ENCODE results near the gene GYS1.

Gene GYS1

DNA sequence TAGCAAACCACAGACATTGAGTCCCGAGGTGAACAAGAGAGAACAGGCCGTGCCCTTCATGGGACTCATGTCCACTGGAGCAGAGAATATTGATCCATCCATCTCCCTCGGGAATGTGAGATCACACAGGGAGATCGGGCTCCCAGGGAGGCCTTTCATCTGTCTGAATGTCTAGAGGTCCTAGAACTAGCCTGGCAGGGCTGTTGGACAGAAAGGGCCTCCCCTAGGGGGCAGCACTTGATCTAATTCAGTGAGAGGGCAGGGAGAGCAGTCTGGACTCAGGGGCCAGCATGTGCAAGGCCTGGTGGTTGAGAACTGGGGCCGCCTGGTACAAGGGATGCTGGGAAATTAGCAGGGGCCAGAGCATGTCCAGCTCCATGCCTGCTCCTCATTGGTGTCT, 4.9 kb upstream of the GYS1 start:
- no peak overlapping the region for H3K4me3 ChIP-seq (ENCODE audit: low read depth in 1 of 2, low read length in 2 of 2)
- no peaks in the 10 kb centered on the region for H3K27me3 ChIP-seq (ENCODE audit: low read depth, low read length)
- H3K4me1 ChIP-seq (ENCODE audit: control insufficient read depth in 1 of 2, insufficient read depth in 2 of 2, low read length in 2 of 2), result peaks cover 0 to 12% of the 10 kb centered on the region in 2 donors
- H3K36me3 ChIP-seq (ENCODE audit: control insufficient read depth in 1 of 2, insufficient read depth in 2 of 2, low read length in 2 of 2), result peaks cover under 1 to 4% of the 10 kb centered on the region in 2 donors
- H3K27ac ChIP-seq (ENCODE audit: low read length), result no peak overlapping the region
- H3K9me3 ChIP-seq (ENCODE audit: control insufficient read depth in 1 of 2, low read length in 2 of 2), result no peaks in the 10 kb centered on the region

DNA sequence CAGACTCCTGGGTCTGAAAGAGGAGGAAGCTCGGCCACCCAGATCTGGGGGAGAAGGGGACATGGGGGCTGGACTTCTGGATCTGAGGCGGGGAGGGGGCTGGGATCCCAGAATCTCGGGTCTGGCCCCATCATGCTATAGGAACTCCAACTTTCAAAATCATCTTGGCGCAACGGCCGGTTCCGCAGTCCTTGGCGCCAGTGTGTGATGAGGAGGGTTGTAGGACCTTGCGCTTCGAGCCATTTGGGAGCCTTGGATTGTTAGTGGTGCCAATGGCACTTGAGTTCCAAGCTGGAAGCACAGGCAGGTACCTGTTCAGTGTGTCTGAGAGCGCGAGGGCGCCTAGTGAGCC, 902 bp upstream of the GYS1 start:
- peaks cover 5 to 32% of the 10 kb centered on the region in 2 donors for H3K4me1 ChIP-seq (ENCODE audit: control insufficient read depth in 1 of 2, insufficient read depth in 2 of 2, low read length in 2 of 2)
- H3K27ac ChIP-seq (ENCODE audit: low read length), result peak overlapping the region; percentile 90
- H3K36me3 ChIP-seq (ENCODE audit: control insufficient read depth in 1 of 2, insufficient read depth in 2 of 2, low read length in 2 of 2), result peaks cover 0 to 7% of the 10 kb centered on the region in 2 donors
- no peaks in the 10 kb centered on the region for H3K9me3 ChIP-seq (ENCODE audit: control insufficient read depth in 1 of 2, low read length in 2 of 2)
- H3K4me3 ChIP-seq (ENCODE audit: low read depth in 1 of 2, low read length in 2 of 2), result peak overlapping the region; percentile 87 to 92
- H3K27me3 ChIP-seq (ENCODE audit: low read depth, low read length), result no peaks in the 10 kb centered on the region

DNA sequence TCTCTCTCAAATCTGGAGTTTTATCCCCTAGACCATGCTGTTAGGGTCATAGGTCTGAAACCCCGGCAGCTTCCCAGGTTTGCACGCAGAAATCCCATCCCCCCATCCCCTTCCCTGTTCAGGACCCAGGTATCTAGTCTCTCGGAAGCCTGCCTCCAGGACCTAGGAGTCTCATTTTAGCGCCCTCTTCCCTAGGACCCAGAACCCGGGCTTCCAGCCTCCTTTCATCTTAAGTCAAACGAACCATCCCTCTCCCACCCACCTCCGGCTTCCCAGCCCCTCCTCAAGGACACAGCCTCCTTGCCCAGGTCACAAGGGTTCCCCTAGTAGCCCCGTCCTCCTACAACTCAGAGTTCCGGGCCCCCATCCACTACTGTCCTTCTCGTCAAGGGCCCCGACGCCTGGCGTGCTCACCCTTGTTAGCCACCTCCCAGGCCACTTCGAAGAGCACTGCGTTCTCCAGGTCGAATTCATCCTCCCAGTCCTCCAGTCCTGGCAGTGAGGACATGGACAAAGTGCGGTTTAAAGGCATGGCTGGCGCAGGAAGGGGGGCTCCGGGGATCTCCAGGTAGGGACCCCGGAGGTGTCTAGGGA, 431 bp downstream of the GYS1 start:
- Histone ChIP-seq H3K27ac (ENCODE audit: low read length) (peak overlapping the region; percentile 98), H3K9me3 (ENCODE audit: control insufficient read depth in 1 of 2, low read length in 2 of 2) (no peaks in the 10 kb centered on the region), H3K4me3 (ENCODE audit: low read depth in 1 of 2, low read length in 2 of 2) (peak overlapping the region; percentile 87 to 92), H3K36me3 (ENCODE audit: control insufficient read depth in 1 of 2, insufficient read depth in 2 of 2, low read length in 2 of 2) (peaks cover 0 to 19% of the 10 kb centered on the region in 2 donors), H3K4me1 (ENCODE audit: control insufficient read depth in 1 of 2, insufficient read depth in 2 of 2, low read length in 2 of 2) (peaks cover 5 to 32% of the 10 kb centered on the region in 2 donors), H3K27me3 (ENCODE audit: low read depth, low read length) (no peaks in the 10 kb centered on the region)

DNA sequence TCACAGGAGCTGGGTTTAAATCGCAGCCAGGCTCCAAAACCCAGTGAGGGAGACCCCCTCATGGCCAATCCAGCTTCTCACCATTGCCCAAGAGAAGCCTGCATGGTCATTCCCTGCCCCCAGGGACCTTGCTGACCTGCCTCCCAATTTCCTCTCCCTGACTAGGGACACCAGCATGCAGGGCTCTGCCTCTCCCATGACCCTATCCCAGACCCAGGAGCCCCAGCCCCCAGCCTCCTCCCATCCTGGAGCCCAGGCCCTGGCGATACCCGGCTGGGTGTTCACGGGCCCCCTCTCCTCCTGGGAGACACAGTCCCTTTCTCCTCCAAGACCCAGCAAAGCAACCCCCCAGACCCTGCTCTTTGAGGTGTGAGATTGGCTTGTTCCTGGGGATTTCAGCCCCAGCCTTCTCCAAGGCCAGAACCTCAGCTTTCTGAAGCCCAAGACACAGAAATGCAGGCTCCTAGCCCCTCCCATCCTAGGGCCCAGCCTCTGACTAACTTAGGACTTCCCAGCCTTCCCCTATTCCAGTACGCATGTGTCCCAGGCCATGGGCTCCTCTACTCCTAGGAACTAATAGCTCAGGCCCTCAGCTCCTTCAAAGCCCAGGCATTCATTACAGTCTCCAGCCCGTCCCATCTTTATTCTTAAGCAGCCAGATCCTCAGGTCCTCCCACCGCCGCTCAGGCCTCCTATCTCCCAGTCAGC, 1.1 kb downstream of the GYS1 start:
- Histone ChIP-seq H3K9me3 (ENCODE audit: control insufficient read depth in 1 of 2, low read length in 2 of 2) (no peaks in the 10 kb centered on the region), H3K27ac (ENCODE audit: low read length) (peak overlapping the region; percentile 98), H3K27me3 (ENCODE audit: low read depth, low read length) (no peaks in the 10 kb centered on the region), H3K4me3 (ENCODE audit: low read depth in 1 of 2, low read length in 2 of 2) (peak overlapping the region; percentile 87 to 92), H3K36me3 (ENCODE audit: control insufficient read depth in 1 of 2, insufficient read depth in 2 of 2, low read length in 2 of 2) (peaks cover 0 to 19% of the 10 kb centered on the region in 2 donors), H3K4me1 (ENCODE audit: control insufficient read depth in 1 of 2, insufficient read depth in 2 of 2, low read length in 2 of 2) (peaks cover 5 to 32% of the 10 kb centered on the region in 2 donors)

DNA sequence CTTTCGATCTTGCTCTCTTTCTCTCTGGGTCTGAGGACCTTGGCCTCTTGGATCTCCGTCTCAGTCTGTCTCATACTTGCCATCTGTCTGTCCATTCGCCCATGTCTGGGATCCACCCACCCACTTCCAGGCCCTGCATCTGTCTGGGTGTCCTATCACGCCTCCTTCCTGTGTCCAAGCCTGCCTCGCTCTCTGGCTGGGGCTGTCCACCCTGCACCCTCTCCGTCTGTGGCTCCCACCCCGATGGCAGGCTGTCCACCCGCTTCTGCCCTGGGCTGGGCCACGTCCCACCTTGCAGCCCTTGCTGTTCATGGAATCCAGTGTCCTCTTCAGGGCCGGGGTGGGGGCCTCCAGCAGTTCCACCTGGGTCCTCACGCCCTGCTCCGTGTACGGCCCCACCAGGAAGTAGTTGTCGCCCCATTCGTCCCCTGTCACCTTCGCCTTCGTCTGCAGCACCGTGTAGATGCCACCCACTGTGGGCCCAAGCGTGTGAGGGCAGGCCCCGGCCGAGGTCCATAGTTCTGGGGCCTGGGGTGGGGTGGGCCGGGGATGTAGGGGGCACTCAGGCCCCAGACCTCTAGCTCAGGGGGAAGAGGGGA, 2.0 kb downstream of the GYS1 start:
- peaks cover 0 to 24% of the 10 kb centered on the region in 2 donors for H3K36me3 ChIP-seq (ENCODE audit: control insufficient read depth in 1 of 2, insufficient read depth in 2 of 2, low read length in 2 of 2)
- no peaks in the 10 kb centered on the region for H3K9me3 ChIP-seq (ENCODE audit: control insufficient read depth in 1 of 2, low read length in 2 of 2)
- no peak overlapping the region for H3K4me3 ChIP-seq (ENCODE audit: low read depth in 1 of 2, low read length in 2 of 2)
- no peaks in the 10 kb centered on the region for H3K27me3 ChIP-seq (ENCODE audit: low read depth, low read length)
- peaks cover 5 to 32% of the 10 kb centered on the region in 2 donors for H3K4me1 ChIP-seq (ENCODE audit: control insufficient read depth in 1 of 2, insufficient read depth in 2 of 2, low read length in 2 of 2)
- no peak overlapping the region for H3K27ac ChIP-seq (ENCODE audit: low read length)

DNA sequence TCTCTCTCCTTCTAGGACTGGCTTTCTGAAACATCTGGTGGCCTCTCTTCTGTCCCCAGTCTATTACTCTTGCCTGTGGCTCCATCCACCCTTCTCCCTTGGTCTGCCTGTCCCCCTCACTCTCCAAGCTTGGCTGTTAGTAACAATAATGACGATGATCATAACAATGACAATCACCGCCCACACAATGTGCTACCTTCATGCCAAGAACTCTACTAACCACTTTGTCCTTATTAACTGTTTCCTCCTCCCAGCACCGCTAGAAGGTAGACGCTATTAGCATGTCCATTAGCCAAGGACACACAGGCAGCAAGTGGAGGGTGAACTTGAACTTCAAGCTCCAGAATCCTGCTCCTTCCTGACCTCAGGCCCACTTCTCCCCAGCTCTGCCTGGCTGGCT, 2.7 kb downstream of the GYS1 start:
- no peak overlapping the region for H3K27ac ChIP-seq (ENCODE audit: low read length)
- H3K27me3 ChIP-seq (ENCODE audit: low read depth, low read length), result no peaks in the 10 kb centered on the region
- peaks cover 2 to 31% of the 10 kb centered on the region in 2 donors for H3K36me3 ChIP-seq (ENCODE audit: control insufficient read depth in 1 of 2, insufficient read depth in 2 of 2, low read length in 2 of 2)
- peaks cover 5 to 32% of the 10 kb centered on the region in 2 donors for H3K4me1 ChIP-seq (ENCODE audit: control insufficient read depth in 1 of 2, insufficient read depth in 2 of 2, low read length in 2 of 2)
- no peak overlapping the region for H3K4me3 ChIP-seq (ENCODE audit: low read depth in 1 of 2, low read length in 2 of 2)
- H3K9me3 ChIP-seq (ENCODE audit: control insufficient read depth in 1 of 2, low read length in 2 of 2), result no peaks in the 10 kb centered on the region

DNA sequence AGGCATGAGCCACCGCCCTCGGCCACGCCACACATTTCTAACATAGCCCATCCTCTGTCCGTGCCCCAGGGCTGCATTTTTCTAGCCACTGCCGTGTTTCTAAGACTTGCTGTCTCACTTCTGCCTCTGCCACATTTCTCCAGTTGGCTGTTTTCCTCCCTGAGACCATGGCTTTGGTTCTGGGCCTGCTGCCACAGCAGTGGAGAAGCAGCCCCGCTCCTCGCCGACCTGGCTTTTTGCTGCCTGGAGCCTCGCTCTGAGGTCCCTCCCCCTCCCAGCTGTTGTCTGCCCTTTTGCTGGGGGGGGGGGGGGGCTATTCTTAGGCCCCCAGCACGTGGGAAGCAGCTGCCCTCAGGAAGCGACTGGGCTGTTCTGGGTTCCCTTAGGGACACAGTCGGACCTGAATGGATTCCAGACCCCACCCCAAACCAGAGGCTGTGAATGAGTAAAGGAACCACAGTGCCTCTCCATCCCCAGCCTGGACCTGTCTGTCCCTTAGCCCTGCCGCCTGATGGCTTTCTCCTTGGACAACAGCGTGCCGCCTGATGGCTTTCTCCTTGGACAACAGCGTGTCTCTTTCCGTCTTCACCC, 3.3 kb downstream of the GYS1 start:
- Histone ChIP-seq H3K4me1 (ENCODE audit: control insufficient read depth in 1 of 2, insufficient read depth in 2 of 2, low read length in 2 of 2) (peaks cover 5 to 30% of the 10 kb centered on the region in 2 donors), H3K4me3 (ENCODE audit: low read depth in 1 of 2, low read length in 2 of 2) (no peak overlapping the region), H3K27ac (ENCODE audit: low read length) (no peak overlapping the region), H3K27me3 (ENCODE audit: low read depth, low read length) (no peaks in the 10 kb centered on the region), H3K9me3 (ENCODE audit: control insufficient read depth in 1 of 2, low read length in 2 of 2) (no peaks in the 10 kb centered on the region), H3K36me3 (ENCODE audit: control insufficient read depth in 1 of 2, insufficient read depth in 2 of 2, low read length in 2 of 2) (peaks cover 8 to 37% of the 10 kb centered on the region in 2 donors)

DNA sequence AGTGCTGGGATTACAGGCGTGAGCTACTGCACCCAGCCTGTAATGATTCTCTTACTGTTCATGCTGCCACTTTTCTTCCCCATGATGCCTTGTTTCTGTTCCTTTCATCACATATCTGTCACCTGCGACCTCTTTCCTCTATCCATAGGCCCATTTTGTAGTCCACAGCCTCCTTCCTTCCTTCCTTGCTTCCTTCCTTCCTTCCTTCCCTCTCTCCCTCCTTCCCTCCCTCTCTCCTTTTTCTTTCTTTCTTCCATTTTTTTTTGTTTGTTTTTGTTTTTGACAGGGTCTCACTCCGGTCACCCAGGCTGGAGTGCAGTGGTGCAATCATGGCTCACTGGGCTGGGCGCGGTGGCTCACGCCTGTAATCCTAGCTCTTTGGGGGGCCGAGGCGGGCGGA, 4.2 kb downstream of the GYS1 start:
- no peaks in the 10 kb centered on the region for H3K27me3 ChIP-seq (ENCODE audit: low read depth, low read length)
- H3K36me3 ChIP-seq (ENCODE audit: control insufficient read depth in 1 of 2, insufficient read depth in 2 of 2, low read length in 2 of 2), result peaks cover 8 to 42% of the 10 kb centered on the region in 2 donors
- no peak overlapping the region for H3K27ac ChIP-seq (ENCODE audit: low read length)
- no peaks in the 10 kb centered on the region for H3K9me3 ChIP-seq (ENCODE audit: control insufficient read depth in 1 of 2, low read length in 2 of 2)
- H3K4me1 ChIP-seq (ENCODE audit: control insufficient read depth in 1 of 2, insufficient read depth in 2 of 2, low read length in 2 of 2), result peaks cover 5 to 21% of the 10 kb centered on the region in 2 donors
- no peak overlapping the region for H3K4me3 ChIP-seq (ENCODE audit: low read depth in 1 of 2, low read length in 2 of 2)

DNA sequence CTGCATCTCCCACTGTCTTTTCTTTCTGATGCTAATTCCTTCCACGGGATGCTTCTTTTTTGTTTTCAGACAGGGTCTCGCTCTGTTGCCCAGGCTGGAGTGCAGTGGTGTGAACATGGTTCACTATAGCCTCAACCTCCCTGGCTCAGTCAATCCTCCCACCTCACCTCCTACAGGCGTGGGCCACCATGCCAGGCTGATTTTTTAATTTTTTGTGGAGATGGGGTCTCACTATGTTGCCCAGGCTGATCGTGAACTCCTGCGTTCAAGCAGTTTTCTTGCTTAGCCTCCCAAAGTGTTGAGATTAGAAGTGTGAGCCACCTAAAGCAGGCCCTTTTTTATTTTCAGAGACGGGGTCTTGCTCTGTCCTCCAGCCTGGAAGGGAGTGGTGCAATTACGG, 4.8 kb downstream of the GYS1 start:
- Histone ChIP-seq H3K36me3 (ENCODE audit: control insufficient read depth in 1 of 2, insufficient read depth in 2 of 2, low read length in 2 of 2) (peaks cover 8 to 47% of the 10 kb centered on the region in 2 donors), H3K4me1 (ENCODE audit: control insufficient read depth in 1 of 2, insufficient read depth in 2 of 2, low read length in 2 of 2) (peaks cover 5 to 20% of the 10 kb centered on the region in 2 donors), H3K27me3 (ENCODE audit: low read depth, low read length) (no peaks in the 10 kb centered on the region), H3K27ac (ENCODE audit: low read length) (no peak overlapping the region), H3K9me3 (ENCODE audit: control insufficient read depth in 1 of 2, low read length in 2 of 2) (no peaks in the 10 kb centered on the region), H3K4me3 (ENCODE audit: low read depth in 1 of 2, low read length in 2 of 2) (no peak overlapping the region)

DNA sequence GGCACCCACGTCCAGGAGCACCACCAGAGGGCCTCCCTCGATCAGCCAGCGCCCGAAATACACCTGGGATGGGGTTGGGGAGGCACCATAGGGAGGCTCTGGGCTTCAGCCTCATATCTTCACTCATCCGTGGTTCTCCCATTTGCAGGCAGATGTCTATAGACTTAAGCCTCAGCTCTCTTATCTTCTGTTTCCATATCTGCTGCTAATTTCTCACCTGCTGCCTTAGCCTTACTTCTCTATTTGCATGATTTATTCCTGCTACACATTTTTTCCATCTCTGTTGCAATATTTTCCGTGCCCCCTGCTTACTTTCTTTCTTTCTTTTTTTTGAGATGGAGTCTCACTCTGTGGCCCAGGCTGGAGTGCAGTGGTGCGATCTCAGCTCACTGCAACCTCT, 5.8 kb downstream of the GYS1 start:
- no peak overlapping the region for H3K4me3 ChIP-seq (ENCODE audit: low read depth in 1 of 2, low read length in 2 of 2)
- no peak overlapping the region for H3K27ac ChIP-seq (ENCODE audit: low read length)
- H3K27me3 ChIP-seq (ENCODE audit: low read depth, low read length), result no peaks in the 10 kb centered on the region
- peaks cover 5 to 20% of the 10 kb centered on the region in 2 donors for H3K4me1 ChIP-seq (ENCODE audit: control insufficient read depth in 1 of 2, insufficient read depth in 2 of 2, low read length in 2 of 2)
- H3K9me3 ChIP-seq (ENCODE audit: control insufficient read depth in 1 of 2, low read length in 2 of 2), result no peaks in the 10 kb centered on the region
- peaks cover 12 to 54% of the 10 kb centered on the region in 2 donors for H3K36me3 ChIP-seq (ENCODE audit: control insufficient read depth in 1 of 2, insufficient read depth in 2 of 2, low read length in 2 of 2)

DNA sequence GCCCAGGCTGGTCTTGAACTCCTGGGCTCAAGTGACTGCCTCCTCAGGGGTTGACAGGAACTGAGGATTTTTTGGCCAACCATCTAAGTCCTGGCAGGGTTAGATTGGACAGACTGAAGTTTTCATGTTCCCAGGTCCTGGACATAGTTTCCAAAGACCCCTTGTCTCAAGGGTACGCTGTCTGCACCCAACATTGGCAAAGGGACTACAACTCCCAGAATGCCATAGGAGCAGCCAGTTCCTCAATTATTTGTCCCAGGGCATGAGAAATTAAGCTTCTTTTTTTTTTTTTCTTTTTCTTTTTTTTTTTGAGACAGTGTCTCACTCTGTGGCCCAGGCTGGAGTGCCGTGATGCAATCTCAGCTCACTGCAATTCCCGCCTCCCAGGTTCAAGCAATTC, 6.9 kb downstream of the GYS1 start:
- Histone ChIP-seq H3K9me3 (ENCODE audit: control insufficient read depth in 1 of 2, low read length in 2 of 2) (no peaks in the 10 kb centered on the region), H3K27me3 (ENCODE audit: low read depth, low read length) (no peaks in the 10 kb centered on the region), H3K36me3 (ENCODE audit: control insufficient read depth in 1 of 2, insufficient read depth in 2 of 2, low read length in 2 of 2) (peaks cover 12 to 65% of the 10 kb centered on the region in 2 donors), H3K4me1 (ENCODE audit: control insufficient read depth in 1 of 2, insufficient read depth in 2 of 2, low read length in 2 of 2) (peaks cover 0 to 11% of the 10 kb centered on the region in 2 donors), H3K4me3 (ENCODE audit: low read depth in 1 of 2, low read length in 2 of 2) (no peak overlapping the region), H3K27ac (ENCODE audit: low read length) (no peak overlapping the region)

Data from muscle layer of duodenum (tissue), 2 donors.